ENCODE results near the gene TOB2.
"Not testable (repeated sequence)": the region's sequence is repeated elsewhere in the genome, so short reads cannot be mapped to it uniquely, and the experiment has no call there.

The TOB2 gene

DNA sequence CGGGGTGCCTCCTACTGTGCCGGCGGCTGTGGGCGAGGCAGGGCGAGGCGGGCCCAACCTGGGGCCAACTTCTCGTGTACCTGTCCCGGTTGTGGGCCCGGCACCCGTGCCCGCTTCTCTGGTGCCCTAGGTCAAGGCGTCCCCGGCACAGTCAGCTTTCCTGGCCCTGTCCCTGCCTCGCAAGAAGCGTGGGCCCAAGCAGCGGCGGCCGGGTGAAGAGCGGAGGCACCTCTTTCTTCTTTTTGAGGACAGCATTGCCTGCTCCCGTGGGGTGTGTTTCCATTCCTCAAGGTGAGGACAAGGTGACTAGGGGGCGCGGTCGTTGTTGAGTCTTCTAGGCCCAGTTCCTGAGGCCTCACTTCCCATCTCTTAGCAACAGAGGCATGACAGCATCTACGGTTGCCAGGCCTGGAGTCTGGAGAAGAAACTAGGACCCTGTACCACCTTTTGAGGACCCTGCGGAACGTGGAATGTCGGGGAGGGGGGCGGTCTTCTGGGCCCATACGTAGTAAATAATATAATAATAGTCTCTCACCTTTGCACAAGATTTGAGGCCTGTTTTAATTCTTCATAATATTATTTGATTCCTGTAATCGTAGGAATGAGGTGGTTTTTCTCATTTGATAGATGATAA is 22.7 kb upstream of the TOB2 start:
- H3K27ac ChIP-seq (ENCODE audit: low read length), result peak overlapping the region; percentile 90
- peak overlapping the region; percentile 50; the same call in 1 of the 2 replicates for H2AFZ ChIP-seq (ENCODE audit: low read length)
- peaks cover 91% of the 10 kb centered on the region for H3K79me2 ChIP-seq (ENCODE audit: low read length)
- H3K27me3 ChIP-seq (replicated peaks; ENCODE audit: insufficient read depth, low read length), result no peaks in the 10 kb centered on the region
- H3K36me3 ChIP-seq (replicated peaks; ENCODE audit: insufficient read depth, low read length), result peaks cover 20% of the 10 kb centered on the region; the same call in 1 of the 2 replicates
- H3F3A ChIP-seq (ENCODE audit: insufficient read depth, low read length), result peaks cover 4% of the 10 kb centered on the region
- peak overlapping the region; percentile 97 for H3K9ac ChIP-seq (ENCODE audit: low read length)
- H3K4me1 ChIP-seq (ENCODE audit: low read length), result peaks cover 23% of the 10 kb centered on the region
- TF ChIP-seq EZH2 (optimal IDR thresholded peaks at IDR 0.05; ENCODE audit: low read depth, low read length), result no peak
- TF ChIP-seq EZH2phosphoT487 (IDR thresholded peaks at IDR 0.05; ENCODE audit: low read length), result no peak
- TF ChIP-seq, protein P1, sequence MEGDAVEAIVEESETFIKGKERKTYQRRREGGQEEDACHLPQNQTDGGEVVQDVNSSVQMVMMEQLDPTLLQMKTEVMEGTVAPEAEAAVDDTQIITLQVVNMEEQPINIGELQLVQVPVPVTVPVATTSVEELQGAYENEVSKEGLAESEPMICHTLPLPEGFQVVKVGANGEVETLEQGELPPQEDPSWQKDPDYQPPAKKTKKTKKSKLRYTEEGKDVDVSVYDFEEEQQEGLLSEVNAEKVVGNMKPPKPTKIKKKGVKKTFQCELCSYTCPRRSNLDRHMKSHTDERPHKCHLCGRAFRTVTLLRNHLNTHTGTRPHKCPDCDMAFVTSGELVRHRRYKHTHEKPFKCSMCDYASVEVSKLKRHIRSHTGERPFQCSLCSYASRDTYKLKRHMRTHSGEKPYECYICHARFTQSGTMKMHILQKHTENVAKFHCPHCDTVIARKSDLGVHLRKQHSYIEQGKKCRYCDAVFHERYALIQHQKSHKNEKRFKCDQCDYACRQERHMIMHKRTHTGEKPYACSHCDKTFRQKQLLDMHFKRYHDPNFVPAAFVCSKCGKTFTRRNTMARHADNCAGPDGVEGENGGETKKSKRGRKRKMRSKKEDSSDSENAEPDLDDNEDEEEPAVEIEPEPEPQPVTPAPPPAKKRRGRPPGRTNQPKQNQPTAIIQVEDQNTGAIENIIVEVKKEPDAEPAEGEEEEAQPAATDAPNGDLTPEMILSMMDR (IDR thresholded peaks at IDR 0.05; ENCODE audit: low read length), result no peak
- peak overlapping the region; percentile 96 for H3K4me3 ChIP-seq (ENCODE audit: low read length)
- peak overlapping the region; percentile 97 for H3K4me2 ChIP-seq (ENCODE audit: low read depth, low read length)
- peak; percentile 61 for DNase-seq
- H3K9me3 ChIP-seq (replicated peaks; ENCODE audit: insufficient read depth, low read length), result no peaks in the 10 kb centered on the region
- H3K9me2 ChIP-seq (replicated peaks; ENCODE audit: insufficient read depth, low read length), result no peaks in the 10 kb centered on the region
- 0 out of 2 replicates have a peak, but pooled peaks cover 14% of the 10 kb centered on the region for H4K20me1 ChIP-seq (ENCODE audit: insufficient read depth, low read length)

GRCh38 chr22:41468381-41469217 is 22.0 kb upstream of the TOB2 start, which contains the start of the genes ACO2 and PHF5A:
Gene ACO2 (plus strand): TSS chr22:41469117. CDS start chr22:41469147, 30 bp downstream.
Gene PHF5A (minus strand): TSS chr22:41468692. CDS start chr22:41468653, 39 bp downstream.
- peaks cover 23% of the 10 kb centered on the region for H3K4me1 ChIP-seq (ENCODE audit: low read length)
- H3K27me3 ChIP-seq (replicated peaks; ENCODE audit: insufficient read depth, low read length), result no peaks in the 10 kb centered on the region
- H3K9ac ChIP-seq (ENCODE audit: low read length), result peak within 1 kb of the TSS; percentile 97
- H3K4me3 ChIP-seq (ENCODE audit: low read length), result peak within 1 kb of the TSS; percentile 96
- no peak for TF ChIP-seq EZH2 (optimal IDR thresholded peaks at IDR 0.05; ENCODE audit: low read depth, low read length)
- no peak for TF ChIP-seq EZH2phosphoT487 (IDR thresholded peaks at IDR 0.05; ENCODE audit: low read length)
- TF ChIP-seq, protein P1 (IDR thresholded peaks at IDR 0.05; ENCODE audit: low read length), result no peak
- H3K9me2 ChIP-seq (replicated peaks; ENCODE audit: insufficient read depth, low read length), result no peaks in the 10 kb centered on the region
- peak within 1 kb of the TSS; percentile 83 for H2AFZ ChIP-seq (ENCODE audit: low read length)
- H4K20me1 ChIP-seq (ENCODE audit: insufficient read depth, low read length), result 0 out of 2 replicates have a peak, but pooled peaks cover 12% of the 10 kb centered on the region
- H3K36me3 ChIP-seq (replicated peaks; ENCODE audit: insufficient read depth, low read length), result peaks cover 26% of the 10 kb centered on the region; the same call in 1 of the 2 replicates
- H3F3A ChIP-seq (ENCODE audit: insufficient read depth, low read length), result peaks cover 4% of the 10 kb centered on the region
- no peaks in the 10 kb centered on the region for H3K9me3 ChIP-seq (replicated peaks; ENCODE audit: insufficient read depth, low read length)
- DNase-seq, result peak; percentile 98
- peaks cover 93% of the 10 kb centered on the region for H3K79me2 ChIP-seq (ENCODE audit: low read length)
- H3K4me2 ChIP-seq (ENCODE audit: low read depth, low read length), result peak within 1 kb of the TSS; percentile 97
- H3K27ac ChIP-seq (ENCODE audit: low read length), result peak within 1 kb of the TSS; percentile 90

DNA sequence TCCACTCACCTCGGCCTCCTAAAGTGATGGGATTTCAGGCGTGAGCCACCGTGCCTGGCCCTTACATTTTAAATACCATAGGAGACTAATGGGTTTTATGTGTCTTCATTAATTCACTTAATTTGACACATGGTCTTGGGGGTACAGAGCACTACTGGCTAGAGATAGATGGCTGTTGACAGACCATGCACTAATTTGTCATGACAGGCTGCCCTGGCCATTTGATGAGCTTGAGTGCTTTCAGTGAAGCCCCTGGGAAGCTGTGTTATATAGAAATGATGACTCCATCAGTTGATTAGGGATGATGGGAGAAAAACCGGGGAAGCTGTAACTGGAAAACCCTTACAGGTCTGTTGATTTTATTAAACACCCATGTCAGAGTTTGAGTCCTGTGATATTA is 15.3 kb upstream of the TOB2 start:
- Histone ChIP-seq H3K4me1 (ENCODE audit: low read length) (no peaks in the 10 kb centered on the region), H3K9me2 (replicated peaks; ENCODE audit: insufficient read depth, low read length) (no peaks in the 10 kb centered on the region), H3K36me3 (replicated peaks; ENCODE audit: insufficient read depth, low read length) (peaks cover 16% of the 10 kb centered on the region; the same call in 1 of the 2 replicates), H3K4me3 (ENCODE audit: low read length) (no peak overlapping the region), H2AFZ (ENCODE audit: low read length) (no peak overlapping the region), H3F3A (ENCODE audit: insufficient read depth, low read length) (no peaks in the 10 kb centered on the region), H4K20me1 (ENCODE audit: insufficient read depth, low read length) (no peaks in the 10 kb centered on the region), H3K27ac (ENCODE audit: low read length) (no peak overlapping the region), H3K9ac (ENCODE audit: low read length) (no peak overlapping the region), H3K79me2 (ENCODE audit: low read length) (peaks cover 38% of the 10 kb centered on the region), H3K4me2 (ENCODE audit: low read depth, low read length) (no peak overlapping the region), H3K9me3 (replicated peaks; ENCODE audit: insufficient read depth, low read length) (no peaks in the 10 kb centered on the region), H3K27me3 (replicated peaks; ENCODE audit: insufficient read depth, low read length) (no peaks in the 10 kb centered on the region)
- DNase-seq, result no peak
- TF ChIP-seq EZH2 (optimal IDR thresholded peaks at IDR 0.05; ENCODE audit: low read depth, low read length) (no peak), EZH2phosphoT487 (IDR thresholded peaks at IDR 0.05; ENCODE audit: low read length) (no peak)
- TF ChIP-seq, protein P1 (IDR thresholded peaks at IDR 0.05; ENCODE audit: low read length), result no peak

GRCh38 chr22:41460071-41460470 is 13.5 kb upstream of the TOB2 start:
- H3K4me1 ChIP-seq (ENCODE audit: low read length); H3F3A ChIP-seq (ENCODE audit: insufficient read depth, low read length); H3K9me3 ChIP-seq (replicated peaks; ENCODE audit: insufficient read depth, low read length); H3K9me2 ChIP-seq (replicated peaks; ENCODE audit: insufficient read depth, low read length); H3K4me2 ChIP-seq (ENCODE audit: low read depth, low read length); DNase-seq; H3K27ac ChIP-seq (ENCODE audit: low read length); H4K20me1 ChIP-seq (ENCODE audit: insufficient read depth, low read length); H2AFZ ChIP-seq (ENCODE audit: low read length); H3K27me3 ChIP-seq (replicated peaks; ENCODE audit: insufficient read depth, low read length); H3K4me3 ChIP-seq (ENCODE audit: low read length); H3K9ac ChIP-seq (ENCODE audit: low read length): not testable (repeated sequence)
- H3K36me3 ChIP-seq (replicated peaks; ENCODE audit: insufficient read depth, low read length), result peaks cover 13% of the 10 kb centered on the region; the same call in 1 of the 2 replicates
- peaks cover 23% of the 10 kb centered on the region for H3K79me2 ChIP-seq (ENCODE audit: low read length)
